Stomach (tissue), 4 donors: Measurements from ENCODE around the gene HLA-A.

Experiments
- EP300 ChIP-seq: sonication (generic); formaldehyde crosslinking; IDR thresholded peaks from one replicate; pipeline ENCODE4 v1.6.1; 2017; ENCODE audit warnings: antibody characterized with exemption
- POLR2A ChIP-seq, 4 donors: fragments of 450-650 bp; IDR thresholded peaks; one replicate each; pipeline ENCODE4 v1.6.1; 2016; ENCODE audit warnings: antibody characterized with exemption in 4 of 4, control low read depth in 2 of 4, mild to moderate bottlenecking in 1 of 4, moderate library complexity in 1 of 4
- POLR2AphosphoS5 ChIP-seq, 3 donors: sonication (generic); formaldehyde crosslinking; IDR thresholded peaks; one replicate each; pipeline ENCODE4 v1.6.1; 2016; ENCODE audit warnings: antibody characterized with exemption in 3 of 3
- TF ChIP-seq, protein P1 (sequence below), 7 experiments: fragments of 450-650 bp in 4 of 7; fragments of 200-600 bp in 3 of 7; sonication (generic) in 3 of 7; IDR thresholded peaks; one replicate each; pipeline ENCODE4 v1.5.1; 2016 to 2019; ENCODE audit warnings: antibody characterized with exemption in 7 of 7, control low read depth in 2 of 7, mild to moderate bottlenecking in 1 of 7

DNA sequence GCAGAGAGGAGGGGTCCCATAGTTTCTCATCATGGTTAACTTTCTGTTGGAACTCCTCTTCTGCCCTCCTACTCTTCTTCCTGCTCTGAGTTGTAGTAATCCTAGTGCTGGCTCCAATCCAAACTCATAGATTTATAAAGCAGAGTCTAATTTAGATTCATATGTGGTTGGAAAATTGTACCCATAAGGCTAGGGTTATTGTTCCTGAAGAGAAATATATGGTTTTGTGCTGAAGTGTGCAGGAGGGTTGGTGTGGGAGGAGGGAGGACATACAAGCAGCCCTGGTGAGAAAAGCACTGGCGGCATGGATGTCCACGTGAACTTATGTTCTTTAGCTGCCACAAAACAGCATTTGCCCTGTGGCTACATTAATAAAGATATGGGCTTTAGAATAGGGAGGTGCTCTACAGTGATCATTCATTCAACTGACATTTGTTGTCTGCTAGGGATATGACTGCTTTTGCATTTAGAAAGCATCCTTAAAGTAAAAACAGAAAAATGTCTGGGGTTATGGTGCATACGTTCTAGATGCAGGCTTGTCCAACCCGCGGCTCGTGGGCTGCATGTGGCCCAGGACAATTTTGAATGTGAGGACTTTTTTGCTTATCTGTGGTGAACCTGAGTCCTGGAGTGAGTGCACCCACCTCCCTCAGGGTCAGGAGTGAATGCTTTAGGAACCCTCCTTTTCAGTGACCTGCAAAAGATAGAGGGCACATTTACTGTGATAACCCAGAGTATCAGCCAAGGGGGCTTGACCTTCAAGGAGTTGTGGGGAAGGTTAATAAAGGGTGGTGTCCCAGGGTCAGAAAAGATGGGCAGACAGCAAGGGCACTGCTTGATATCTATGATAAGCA lies 4.1 kb downstream of the HLA-A start:
- TF ChIP-seq, protein P1, sequence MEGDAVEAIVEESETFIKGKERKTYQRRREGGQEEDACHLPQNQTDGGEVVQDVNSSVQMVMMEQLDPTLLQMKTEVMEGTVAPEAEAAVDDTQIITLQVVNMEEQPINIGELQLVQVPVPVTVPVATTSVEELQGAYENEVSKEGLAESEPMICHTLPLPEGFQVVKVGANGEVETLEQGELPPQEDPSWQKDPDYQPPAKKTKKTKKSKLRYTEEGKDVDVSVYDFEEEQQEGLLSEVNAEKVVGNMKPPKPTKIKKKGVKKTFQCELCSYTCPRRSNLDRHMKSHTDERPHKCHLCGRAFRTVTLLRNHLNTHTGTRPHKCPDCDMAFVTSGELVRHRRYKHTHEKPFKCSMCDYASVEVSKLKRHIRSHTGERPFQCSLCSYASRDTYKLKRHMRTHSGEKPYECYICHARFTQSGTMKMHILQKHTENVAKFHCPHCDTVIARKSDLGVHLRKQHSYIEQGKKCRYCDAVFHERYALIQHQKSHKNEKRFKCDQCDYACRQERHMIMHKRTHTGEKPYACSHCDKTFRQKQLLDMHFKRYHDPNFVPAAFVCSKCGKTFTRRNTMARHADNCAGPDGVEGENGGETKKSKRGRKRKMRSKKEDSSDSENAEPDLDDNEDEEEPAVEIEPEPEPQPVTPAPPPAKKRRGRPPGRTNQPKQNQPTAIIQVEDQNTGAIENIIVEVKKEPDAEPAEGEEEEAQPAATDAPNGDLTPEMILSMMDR (IDR thresholded peaks at IDR 0.05) = no peak
- TF ChIP-seq POLR2A (IDR thresholded peaks at IDR 0.05) (no peak), POLR2AphosphoS5 (IDR thresholded peaks at IDR 0.05) (no peak), EP300 (no peak)
